Measurements from ENCODE around the gene INPP5E.
"Not testable (repeated sequence)": the region's sequence is repeated elsewhere in the genome, so short reads cannot be mapped to it uniquely, and the experiment has no call there.

The INPP5E gene

GRCh38 chr9:136430588-136431234 lies 8.9 kb downstream of the INPP5E start:
- H3K4me1 ChIP-seq = no peaks in the 10 kb centered on the region
- H3K36me3 ChIP-seq = peaks cover 13 to 73% (median 43%) of the 10 kb centered on the region in 3 donors
- intact Hi-C loops (cut with DNase I; ENCODE audit: low total_unique reads) = no loop called here
- no peak for DNase-seq
- H3K9me3 ChIP-seq = no peaks in the 10 kb centered on the region
- no peaks in the 10 kb centered on the region for H3K27me3 ChIP-seq
- H3K27ac ChIP-seq = no peak overlapping the region
- no peak overlapping the region for H3K4me3 ChIP-seq
- TF ChIP-seq CTCF (IDR thresholded peaks at IDR 0.05) = no peak

GRCh38 chr9:136429683-136430491 lies 9.8 kb downstream of the INPP5E start:
- Histone ChIP-seq H3K36me3 (peaks cover 13 to 74% (median 46%) of the 10 kb centered on the region in 3 donors), H3K9me3 (no peaks in the 10 kb centered on the region), H3K4me1 (no peaks in the 10 kb centered on the region), H3K27ac (no peak overlapping the region), H3K27me3 (no peaks in the 10 kb centered on the region), H3K4me3 (no peak overlapping the region)
- TF ChIP-seq CTCF (IDR thresholded peaks at IDR 0.05) = no peak
- no peak for DNase-seq
- intact Hi-C loops (cut with DNase I; ENCODE audit: low total_unique reads) = no loop called here

- H3K27ac ChIP-seq = no peak overlapping the region
- H3K27me3 ChIP-seq = no peaks in the 10 kb centered on the region
- no peaks in the 10 kb centered on the region for H3K4me1 ChIP-seq
- no peaks in the 10 kb centered on the region for H3K9me3 ChIP-seq
- intact Hi-C loops (cut with DNase I; ENCODE audit: low total_unique reads) = no loop called here
- H3K4me3 ChIP-seq = no peak overlapping the region
- peaks cover 13 to 74% (median 54%) of the 10 kb centered on the region in 3 donors for H3K36me3 ChIP-seq
- TF ChIP-seq CTCF (IDR thresholded peaks at IDR 0.05) = no peak
- no peak for DNase-seq
Measured at GRCh38 chr9:136429075-136429628, 10.5 kb downstream of the INPP5E start.

GRCh38 chr9:136426787-136427186 lies 12.9 kb downstream of the INPP5E start:
- DNase-seq = no peak
- H3K36me3 ChIP-seq = peaks cover 34 to 74% (median 61%) of the 10 kb centered on the region in 3 donors
- H3K27ac ChIP-seq = no peak overlapping the region
- no peaks in the 10 kb centered on the region for H3K9me3 ChIP-seq
- intact Hi-C loops (cut with DNase I; ENCODE audit: low total_unique reads) = no loop called here
- H3K27me3 ChIP-seq = no peaks in the 10 kb centered on the region
- H3K4me1 ChIP-seq = no peaks in the 10 kb centered on the region
- H3K4me3 ChIP-seq = no peak overlapping the region
- TF ChIP-seq CTCF (IDR thresholded peaks at IDR 0.05) = no peak

GRCh38 chr9:136425367-136425766 lies 14.3 kb downstream of the INPP5E start:
- H3K4me3 ChIP-seq; DNase-seq; H3K9me3 ChIP-seq; H3K27ac ChIP-seq; H3K27me3 ChIP-seq; H3K4me1 ChIP-seq; intact Hi-C loops (cut with DNase I; ENCODE audit: low total_unique reads): not testable (repeated sequence)
- H3K36me3 ChIP-seq = peaks cover 44 to 81% (median 66%) of the 10 kb centered on the region in 3 donors
